ENCODE data around the gene INTS13. TPM values are rescaled to one million over a fixed set of nuclear protein-coding genes. Genes with fewer than 3 reads are reported as not detected.

The INTS13 gene, protein sequence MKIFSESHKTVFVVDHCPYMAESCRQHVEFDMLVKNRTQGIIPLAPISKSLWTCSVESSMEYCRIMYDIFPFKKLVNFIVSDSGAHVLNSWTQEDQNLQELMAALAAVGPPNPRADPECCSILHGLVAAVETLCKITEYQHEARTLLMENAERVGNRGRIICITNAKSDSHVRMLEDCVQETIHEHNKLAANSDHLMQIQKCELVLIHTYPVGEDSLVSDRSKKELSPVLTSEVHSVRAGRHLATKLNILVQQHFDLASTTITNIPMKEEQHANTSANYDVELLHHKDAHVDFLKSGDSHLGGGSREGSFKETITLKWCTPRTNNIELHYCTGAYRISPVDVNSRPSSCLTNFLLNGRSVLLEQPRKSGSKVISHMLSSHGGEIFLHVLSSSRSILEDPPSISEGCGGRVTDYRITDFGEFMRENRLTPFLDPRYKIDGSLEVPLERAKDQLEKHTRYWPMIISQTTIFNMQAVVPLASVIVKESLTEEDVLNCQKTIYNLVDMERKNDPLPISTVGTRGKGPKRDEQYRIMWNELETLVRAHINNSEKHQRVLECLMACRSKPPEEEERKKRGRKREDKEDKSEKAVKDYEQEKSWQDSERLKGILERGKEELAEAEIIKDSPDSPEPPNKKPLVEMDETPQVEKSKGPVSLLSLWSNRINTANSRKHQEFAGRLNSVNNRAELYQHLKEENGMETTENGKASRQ
- total RNA-seq (25.5 and 35.9 TPM in 2 replicates), polyA plus RNA-seq (6.1 and 8.7 TPM in 2 replicates), polyA minus RNA-seq (14.1 and 24.5 TPM in 2 replicates), Bru-seq, nascent RNA (percentile 83 among the genes with signal in this experiment), BruChase-seq, experiment 1, labeled RNA remaining after a 6-hour chase (percentile 85 among the genes with signal in this experiment), BruChase-seq, experiment 2, labeled RNA remaining after a 2-hour chase (percentile 83 among the genes with signal in this experiment)
- polyA plus RNA-seq (2011; cell fraction: cytosol; rRNA removed) = 15.5 and 17.7 TPM in 2 replicates
- polyA plus RNA-seq (2011; cell fraction: nucleus; rRNA removed) = 13.8 and 21.8 TPM in 2 replicates
- polyA plus RNA-seq (2012) = 28.0 and 53.0 TPM in 2 replicates
- polyA minus RNA-seq (2011; cell fraction: cytosol; rRNA and poly(A)+ RNA removed) = 70.4 TPM
- polyA minus RNA-seq (2011; cell fraction: nucleus; rRNA and poly(A)+ RNA removed) = 18.6 and 36.6 TPM in 2 replicates
- long read RNA-seq, transcript INTS13-201 (17 exons, 2,974 nt) = major isoform, 52 of 79 reads
- long read RNA-seq, partial matches to known transcripts = 7 of 79 reads
- long read RNA-seq, other reads (novel, unspliced or antisense) = 20 of 79 reads

DNA sequence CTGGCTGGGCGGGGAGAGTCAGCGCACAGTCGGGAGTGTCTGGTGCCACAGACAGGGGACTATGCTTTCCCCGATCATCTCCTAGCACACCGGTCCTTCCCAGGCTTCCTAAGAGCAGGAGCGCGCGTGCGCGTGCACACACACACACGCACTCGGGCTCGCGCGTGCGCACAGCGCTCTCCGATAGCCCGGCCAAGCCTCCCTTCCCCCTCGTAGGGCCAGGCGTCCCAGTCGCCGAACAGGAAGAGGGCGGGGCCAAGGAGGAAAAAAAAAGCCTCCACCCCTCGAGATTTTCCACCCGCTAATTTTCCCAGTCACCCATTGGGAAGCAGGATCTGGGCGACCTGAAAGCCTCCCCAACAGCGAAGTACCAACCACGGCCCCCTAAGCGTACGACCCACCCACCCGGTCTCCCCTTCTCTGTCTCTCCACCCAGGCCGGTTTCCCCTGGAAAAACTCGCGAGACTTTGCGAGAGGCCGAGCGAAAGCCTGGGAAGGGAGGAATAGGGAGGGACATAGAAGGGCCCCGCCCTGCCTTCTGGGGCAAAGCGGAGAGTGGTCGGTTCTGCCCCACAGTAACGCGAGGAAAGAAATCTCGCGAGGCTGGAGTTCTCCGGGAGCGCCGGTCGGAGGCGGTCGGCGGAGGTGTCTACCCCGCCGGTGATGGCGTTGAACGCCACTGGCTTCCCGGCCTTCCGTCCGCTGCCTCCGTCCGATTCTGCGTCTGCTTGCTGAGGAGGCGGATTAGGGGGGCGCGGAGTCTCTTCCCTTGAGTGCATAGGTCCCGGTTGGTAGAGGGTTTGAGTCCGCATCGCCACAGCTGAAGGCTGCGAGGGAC lies at the start of gene INTS13, which contains the start of gene FGFR1OP2:
Gene INTS13, minus strand, starts transcription at position 119 of the 838 bp plus-strand sequence. CDS start 1,178 bp downstream, outside the sequence.
Gene FGFR1OP2, plus strand, starts transcription at position 608 of the 838 bp plus-strand sequence. CDS start 15,689 bp downstream, outside the sequence.
- H3K79me2 ChIP-seq (ENCODE audit: control insufficient read depth, insufficient read depth, low read length) = peaks cover 82% of the 10 kb centered on the region
- H3K9me3 ChIP-seq (replicated peaks; ENCODE audit: control insufficient read depth, insufficient read depth, low read length) = no peaks in the 10 kb centered on the region
- H3K4me2 ChIP-seq (ENCODE audit: insufficient read depth, low read length) = peak within 1 kb of the TSS; percentile 96
- no peaks in the 10 kb centered on the region for H4K20me1 ChIP-seq (replicated peaks; ENCODE audit: control insufficient read depth, extremely low read depth, insufficient read depth, low read length)
- H3K36me3 ChIP-seq (ENCODE audit: control insufficient read depth in 2 of 2, extremely low read depth in 1 of 2, insufficient read depth in 2 of 2, low read length in 2 of 2) = peaks cover 0 to 3% of the 10 kb centered on the region in 2 experiments
- H3K9me1 ChIP-seq (replicated peaks; ENCODE audit: control insufficient read depth, extremely low read depth, insufficient read depth, low read length) = no peaks in the 10 kb centered on the region
- H2AFZ ChIP-seq (ENCODE audit: low read depth, low read length) = peak within 1 kb of the TSS; percentile 55
- intact Hi-C loops (cut with micrococcal nuclease) (loop anchor here (1.0 to 10.0 kb wide), 4 partner anchors 76 to 764 kb away; partner anchors contain the start of gene TM7SF3), dilution Hi-C loops (cut with MboI; ENCODE audit: extremely low pct_ligation_motif_present, low sequenced_read_pairs) (no loop called here)
- peak; percentile 98 for DNase-seq (ENCODE audit: low read depth, low spot score)
- TF ChIP-seq MYC (IDR thresholded peaks at IDR 0.05; ENCODE audit: low read depth, low read length) (peak; percentile 70), POLR2A (IDR thresholded peaks at IDR 0.05; ENCODE audit: low read depth, low read length) (peak; percentile 90), FOS (IDR thresholded peaks at IDR 0.05; ENCODE audit: borderline replicate concordance, insufficient read depth, low read length) (no peak), JUN (IDR thresholded peaks at IDR 0.05; ENCODE audit: borderline replicate concordance, insufficient read depth, insufficient read length, low read depth) (no peak), POLR2AphosphoS5 (IDR thresholded peaks at IDR 0.05; ENCODE audit: insufficient read depth, low read depth, low read length) (peak; percentile 91), GATA2 (IDR thresholded peaks at IDR 0.05; ENCODE audit: insufficient read depth, insufficient read length, low read depth, low read length) (no peak), EZH2 (IDR thresholded peaks at IDR 0.05; ENCODE audit: borderline replicate concordance, low read depth, low read length, severe bottlenecking) (no peak)
- TF ChIP-seq, protein P1, sequence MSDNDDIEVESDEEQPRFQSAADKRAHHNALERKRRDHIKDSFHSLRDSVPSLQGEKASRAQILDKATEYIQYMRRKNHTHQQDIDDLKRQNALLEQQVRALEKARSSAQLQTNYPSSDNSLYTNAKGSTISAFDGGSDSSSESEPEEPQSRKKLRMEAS (IDR thresholded peaks at IDR 0.05; ENCODE audit: insufficient read depth, insufficient read length) = peak; percentile 46
- TF ChIP-seq, protein P2, sequence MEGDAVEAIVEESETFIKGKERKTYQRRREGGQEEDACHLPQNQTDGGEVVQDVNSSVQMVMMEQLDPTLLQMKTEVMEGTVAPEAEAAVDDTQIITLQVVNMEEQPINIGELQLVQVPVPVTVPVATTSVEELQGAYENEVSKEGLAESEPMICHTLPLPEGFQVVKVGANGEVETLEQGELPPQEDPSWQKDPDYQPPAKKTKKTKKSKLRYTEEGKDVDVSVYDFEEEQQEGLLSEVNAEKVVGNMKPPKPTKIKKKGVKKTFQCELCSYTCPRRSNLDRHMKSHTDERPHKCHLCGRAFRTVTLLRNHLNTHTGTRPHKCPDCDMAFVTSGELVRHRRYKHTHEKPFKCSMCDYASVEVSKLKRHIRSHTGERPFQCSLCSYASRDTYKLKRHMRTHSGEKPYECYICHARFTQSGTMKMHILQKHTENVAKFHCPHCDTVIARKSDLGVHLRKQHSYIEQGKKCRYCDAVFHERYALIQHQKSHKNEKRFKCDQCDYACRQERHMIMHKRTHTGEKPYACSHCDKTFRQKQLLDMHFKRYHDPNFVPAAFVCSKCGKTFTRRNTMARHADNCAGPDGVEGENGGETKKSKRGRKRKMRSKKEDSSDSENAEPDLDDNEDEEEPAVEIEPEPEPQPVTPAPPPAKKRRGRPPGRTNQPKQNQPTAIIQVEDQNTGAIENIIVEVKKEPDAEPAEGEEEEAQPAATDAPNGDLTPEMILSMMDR (IDR thresholded peaks at IDR 0.05; ENCODE audit: extremely low read depth in 1 of 2, insufficient read depth in 1 of 2, low read depth in 1 of 2, low read length in 2 of 2) = no peak
- peak within 1 kb of the TSS; percentile 49 to 94 (median 91) for H3K4me3 ChIP-seq (replicated peaks in 1 of 3; ENCODE audit: insufficient read depth in 1 of 3, low read depth in 1 of 3, low read length in 3 of 3)
- H3K9ac ChIP-seq (replicated peaks; ENCODE audit: extremely low read depth, insufficient read depth, low read length) = peak within 1 kb of the TSS; percentile 86
- peak; percentile 87 for FAIRE-seq
- CTCF ChIA-PET = interaction anchor here (1.7 kb wide), 1 partner anchor 368 kb away, joined by 6 read pairs; no protein-coding TSS in a partner anchor
- peaks cover 49% of the 10 kb centered on the region for H3K4me1 ChIP-seq (ENCODE audit: control insufficient read depth, extremely low read depth, insufficient read depth, low read length)
- TSS peak; percentile 57 for BruUV-seq (replicated peaks)
- H3K27ac ChIP-seq (ENCODE audit: insufficient read depth, low read depth, low read length) = peak within 1 kb of the TSS; percentile 82
- POLR2A ChIA-PET = interaction anchor here (1.0 kb wide), 1 partner anchor 81 kb away, joined by 3 read pairs; no protein-coding TSS in a partner anchor
- no peaks in the 10 kb centered on the region for H3K27me3 ChIP-seq (ENCODE audit: control insufficient read depth in 2 of 2, insufficient read depth in 2 of 2, low read length in 2 of 2)

All from endothelial cell of umbilical vein (primary cell).